Spleen (tissue), 11 donors: ENCODE results near the gene MMAB. TPM values are rescaled to one million over a fixed set of nuclear protein-coding genes. Genes with fewer than 3 reads are reported as not detected.

Source experiments
- DNase-seq: peaks from one replicate; pipeline ENCODE4 v3.0.0-alpha.2; 2020
- H3K27ac ChIP-seq, 8 donors: fragments of 200-600 bp; sonication (generic) in 7 of 8; 1 replicate in 4 of 8; 2 replicates in 4 of 8; pipeline versions ENCODE4 v1.5.0 to v1.8.0; 2016 to 2021; ENCODE audit warnings: inconsistent platforms in 4 of 8, mild to moderate bottlenecking in 4 of 8, moderate library complexity in 1 of 8
- H3K27me3 ChIP-seq, 7 donors: fragments of 200-600 bp; sonication (generic) in 6 of 7; replicated peaks in 1 of 7; 1 replicate in 4 of 7; 2 replicates in 3 of 7; pipeline versions ENCODE4 v1.5.0 to v1.8.0; 2016 to 2021; ENCODE audit warnings: inconsistent platforms in 3 of 7, mild to moderate bottlenecking in 1 of 7
- H3K36me3 ChIP-seq, 6 donors: fragments of 200-600 bp; sonication (generic) in 5 of 6; 1 replicate in 4 of 6; 2 replicates in 2 of 6; pipeline versions ENCODE4 v1.5.0 to v1.8.0; 2016 to 2021; ENCODE audit warnings: inconsistent platforms in 2 of 6
- H3K4me1 ChIP-seq, 6 donors: fragments of 200-600 bp; sonication (generic) in 5 of 6; 1 replicate in 3 of 6; 2 replicates in 3 of 6; pipeline versions ENCODE4 v1.5.0 to v1.8.0; 2016 to 2021; ENCODE audit warnings: inconsistent platforms in 3 of 6
- H3K4me3 ChIP-seq, 8 donors: fragments of 200-600 bp; sonication (generic) in 7 of 8; 1 replicate in 4 of 8; 2 replicates in 4 of 8; pipeline versions ENCODE4 v1.5.0 to v1.8.0; 2016 to 2021; ENCODE audit warnings: inconsistent platforms in 4 of 8, mild to moderate bottlenecking in 4 of 8, moderate library complexity in 2 of 8
- H3K9me3 ChIP-seq, 8 donors: fragments of 200-600 bp; sonication (generic) in 7 of 8; 1 replicate in 4 of 8; 2 replicates in 4 of 8; pipeline versions ENCODE4 v1.5.0 to v1.8.0; 2016 to 2021; ENCODE audit warnings: inconsistent platforms in 4 of 8
- POLR2A ChIP-seq, 3 donors: fragments of 450-650 bp; IDR thresholded peaks; one replicate each; pipeline ENCODE4 v1.5.1; 2017; ENCODE audit warnings: antibody characterized with exemption in 3 of 3, mild to moderate bottlenecking in 1 of 3
- POLR2AphosphoS5 ChIP-seq, 3 donors: sonication (generic); formaldehyde crosslinking; IDR thresholded peaks; one replicate each; pipeline ENCODE4 v1.5.1; 2017; ENCODE audit warnings: antibody characterized with exemption in 3 of 3
- WGBS, 5 donors: extraction: QIAGEN DNeasy Blood & Tissue Kit in 3 of 5; methylation state at CpG; one replicate each; pipeline versions ENCODE4 v1.1.5 to v1.1.7; 2013 to 2018; 5-methylcytosine and 5-hydroxymethylcytosine counted together
- intact Hi-C: fragments of 100-400 bp; cut with DNase I; formaldehyde crosslinking; loops from one replicate; pipeline ENCODE4 v1.15.0; 2023; ENCODE audit warnings: low total_unique reads
- polyA plus RNA-seq, 3 donors: library from polyadenylated mRNA; stranded (reverse); fragments of 200-250 nt; gene quantifications; one replicate each; pipeline ENCODE4 v1.2.1, GENCODE V29; 2013
- total RNA-seq, 7 donors: library from RNA; depleted of rRNA in 3 of 7; stranded (reverse); fragments of >200 nt in 3 of 7; fragmentation: NEBNext Ultra II Directional in 4 of 7; extraction: Animal tissue kit (Norgen Biotek cat#: 25700) in 4 of 7; gene quantifications; one replicate each; pipeline versions ENCODE4 v1.1.0 to v1.2.1, GENCODE V29; 2016 to 2021
- TF ChIP-seq, protein P1 (sequence below), 11 experiments: fragments of 200-600 bp in 7 of 11; fragments of 450-650 bp in 4 of 11; sonication (generic) in 4 of 11; IDR thresholded peaks in 8 of 11; conservative IDR thresholded peaks in 3 of 11; 1 replicate in 7 of 11; 2 replicates in 4 of 11; pipeline versions ENCODE4 v1.4.0 to v1.8.0; 2016 to 2021; ENCODE audit warnings: antibody characterized with exemption in 11 of 11, inconsistent platforms in 4 of 11, mild to moderate bottlenecking in 1 of 11
- donor health status: healthy with polysubstance abuse.
- donor health status: DM: no; HTN: no; CAD: no; lungs with moderate emphysema.
- donor health status: DM: no; HTN: no; CAD: no.
- donor health status: Bipolar disorder and iron deficiency.
- donor health status: healthy.
- donor health status: DM: no; HTN: no; CAD: no.
- donor health status: DM: yes; HTN: yes; CAD: no.

MMAB gene
- total and polyA plus RNA-seq, 10 donors: 14.5 to 41.7 (median 20.3) TPM

DNA sequence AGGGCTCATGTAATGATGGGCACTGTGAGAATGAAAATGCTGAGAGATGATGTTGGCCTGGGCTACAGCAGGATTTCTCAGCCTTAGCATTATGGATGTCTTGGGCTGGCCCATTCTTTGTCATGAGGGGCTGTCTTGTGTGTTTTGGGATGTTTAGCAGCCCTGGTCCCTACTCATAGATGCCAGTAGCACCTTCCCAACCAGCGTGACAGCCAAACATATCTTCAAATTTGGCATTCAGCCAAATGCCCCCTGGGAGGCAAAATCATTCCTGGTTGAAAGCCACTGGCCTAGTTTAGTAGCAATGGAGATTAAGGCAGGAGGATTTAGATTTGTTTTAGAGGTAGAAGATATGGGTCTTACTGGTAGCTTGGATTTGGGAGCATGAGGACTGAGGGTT is 69.2 kb downstream of the MMAB start:
- WGBS, 5 donors: 70 to 100% (median 79%) methylated on average over 1 of the region's 1 CpG
- Histone ChIP-seq H3K36me3 (peaks cover 11 to 100% (median 97%) of the 10 kb centered on the region in 6 donors), H3K27ac (no peak overlapping the region), H3K27me3 (no peaks in the 10 kb centered on the region), H3K4me3 (no peak overlapping the region), H3K9me3 (no peaks in the 10 kb centered on the region), H3K4me1 (no peaks in the 10 kb centered on the region)
- intact Hi-C loops: no loop called here
- TF ChIP-seq, protein P1, sequence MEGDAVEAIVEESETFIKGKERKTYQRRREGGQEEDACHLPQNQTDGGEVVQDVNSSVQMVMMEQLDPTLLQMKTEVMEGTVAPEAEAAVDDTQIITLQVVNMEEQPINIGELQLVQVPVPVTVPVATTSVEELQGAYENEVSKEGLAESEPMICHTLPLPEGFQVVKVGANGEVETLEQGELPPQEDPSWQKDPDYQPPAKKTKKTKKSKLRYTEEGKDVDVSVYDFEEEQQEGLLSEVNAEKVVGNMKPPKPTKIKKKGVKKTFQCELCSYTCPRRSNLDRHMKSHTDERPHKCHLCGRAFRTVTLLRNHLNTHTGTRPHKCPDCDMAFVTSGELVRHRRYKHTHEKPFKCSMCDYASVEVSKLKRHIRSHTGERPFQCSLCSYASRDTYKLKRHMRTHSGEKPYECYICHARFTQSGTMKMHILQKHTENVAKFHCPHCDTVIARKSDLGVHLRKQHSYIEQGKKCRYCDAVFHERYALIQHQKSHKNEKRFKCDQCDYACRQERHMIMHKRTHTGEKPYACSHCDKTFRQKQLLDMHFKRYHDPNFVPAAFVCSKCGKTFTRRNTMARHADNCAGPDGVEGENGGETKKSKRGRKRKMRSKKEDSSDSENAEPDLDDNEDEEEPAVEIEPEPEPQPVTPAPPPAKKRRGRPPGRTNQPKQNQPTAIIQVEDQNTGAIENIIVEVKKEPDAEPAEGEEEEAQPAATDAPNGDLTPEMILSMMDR (IDR thresholded peaks at IDR 0.05 in 8 of 11, conservative IDR thresholded peaks at IDR 0.05 in 3 of 11): no peak
- TF ChIP-seq POLR2AphosphoS5 (IDR thresholded peaks at IDR 0.05) (no peak), POLR2A (IDR thresholded peaks at IDR 0.05) (no peak)
- DNase-seq: no peak

Other genes with a start within 250 kb of the MMAB start
- gene MYO1H, start 225.6 kb downstream of the MMAB start, total RNA-seq: not detected
- gene MYO1H, start 225.6 kb downstream of the MMAB start, polyA plus RNA-seq: under 1 TPM in 1 of 3 donors, not detected in 2; 0.05 TPM
- 10 to 100 TPM; 43.4 to 72.5 (median 49.9) TPM for gene KCTD10, start 96.2 kb downstream of the MMAB start, total RNA-seq
- gene KCTD10, start 96.2 kb downstream of the MMAB start, polyA plus RNA-seq: 10 to 100 TPM; 10.4 to 20.6 (median 11.7) TPM
- gene UBE3B, start 95.9 kb downstream of the MMAB start, total RNA-seq: 10 to 100 TPM; 33.1 to 63.1 (median 43.1) TPM
- gene UBE3B, start 95.9 kb downstream of the MMAB start, polyA plus RNA-seq: 1 to 10 TPM; 5.7 to 9.2 (median 6.9) TPM
- gene MVK, start 290 bp upstream of the MMAB start, total RNA-seq: 10 to 100 TPM in 2 of 7 donors, 1 to 10 TPM in 5; 6.2 to 11.4 (median 9.2) TPM
- gene MVK, start 290 bp upstream of the MMAB start, polyA plus RNA-seq: 10 to 100 TPM in 2 of 3 donors, 1 to 10 TPM in 1; 7.8 to 16.5 (median 11.3) TPM
- 10 to 100 TPM; 13.9 to 30.7 (median 21.5) TPM for gene FAM222A, start 140.3 kb upstream of the MMAB start, total RNA-seq
- 1 to 10 TPM; 1.3 to 5.2 (median 2.1) TPM for gene FAM222A, start 140.3 kb upstream of the MMAB start, polyA plus RNA-seq